NK-92 (cell line): ENCODE measurements around the gene DNAAF8.
"Not testable (repeated sequence)": the region's sequence is repeated elsewhere in the genome, so short reads cannot be mapped to it uniquely, and the experiment has no call there.

Source experiments
- DNase-seq: peaks from one replicate; lab custom pipeline; 2025; ENCODE audit not compliant: unreplicated experiment; lab: John Stamatoyannopoulos, UW

The DNAAF8 gene

GRCh38 chr16:4780235-4780634 lies 45.9 kb downstream of the DNAAF8 start:
- DNase-seq = no peak

- no peak for DNase-seq
Measured at GRCh38 chr16:4783251-4783950, 49.1 kb downstream of the DNAAF8 start.

- no peak for DNase-seq
Measured at GRCh38 chr16:4783951-4784336, 49.6 kb downstream of the DNAAF8 start.

GRCh38 chr16:4784444-4784987 lies 50.2 kb downstream of the DNAAF8 start:
- not testable (repeated sequence) for DNase-seq

GRCh38 chr16:4785758-4786433 lies 51.6 kb downstream of the DNAAF8 start:
- DNase-seq = no peak

GRCh38 chr16:4787068-4787467 lies 52.7 kb downstream of the DNAAF8 start:
- DNase-seq = no peak

- DNase-seq = no peak
Measured at GRCh38 chr16:4787627-4788482, 53.5 kb downstream of the DNAAF8 start, which contains the start of gene SEPTIN12. Gene SEPTIN12 (minus strand): TSS chr16:4788345. CDS start chr16:4787645, 700 bp downstream.

GRCh38 chr16:4788489-4788889 lies 54.2 kb downstream of the DNAAF8 start:
- DNase-seq = no peak

GRCh38 chr16:4788910-4789309 lies 54.6 kb downstream of the DNAAF8 start:
- DNase-seq = no peak

GRCh38 chr16:4790261-4790660 lies 55.9 kb downstream of the DNAAF8 start:
- no peak for DNase-seq

- DNase-seq = no peak
Measured at GRCh38 chr16:4790871-4791270, 56.5 kb downstream of the DNAAF8 start.

GRCh38 chr16:4792951-4793513 lies 58.7 kb downstream of the DNAAF8 start:
- DNase-seq = no peak

GRCh38 chr16:4795181-4795827 lies 61.0 kb downstream of the DNAAF8 start, which contains the start of gene SMIM22:
Gene SMIM22 (plus strand): TSS chr16:4795369. CDS start chr16:4795735, 366 bp downstream.
- DNase-seq = no peak

GRCh38 chr16:4795828-4796572 lies 61.7 kb downstream of the DNAAF8 start:
- no peak for DNase-seq

GRCh38 chr16:4796982-4797804 lies 62.9 kb downstream of the DNAAF8 start:
- DNase-seq = no peak

- DNase-seq = no peak
Measured at GRCh38 chr16:4797805-4798252, 63.5 kb downstream of the DNAAF8 start.

GRCh38 chr16:4798456-4798855 lies 64.1 kb downstream of the DNAAF8 start:
- DNase-seq = no peak
